Right lobe of liver (tissue), 4 donors: Measurements from ENCODE around the gene TATDN2.

Experiments
- CTCF ChIP-seq, 4 donors: fragments of 200-600 bp in 3 of 4; fragments of 450-650 bp in 1 of 4; IDR thresholded peaks; one replicate each; pipeline versions ENCODE4 v1.5.1 to v1.8.0; 2016 to 2022; ENCODE audit warnings: antibody characterized with exemption in 4 of 4, mild to moderate bottlenecking in 2 of 4
- POLR2A ChIP-seq: fragments of 450-650 bp; IDR thresholded peaks from one replicate; pipeline ENCODE4 v1.6.1; 2017; ENCODE audit warnings: antibody characterized with exemption, mild to moderate bottlenecking
- donor health status: DM: no; HTN: no; CAD: no.
- donor health status: DM: no; HTN: no; CAD: no.
- donor health status: DM: no; HTN: yes; CAD: no.

- no peak for TF ChIP-seq POLR2A
- TF ChIP-seq CTCF (IDR thresholded peaks at IDR 0.05): no peak
Measured at GRCh38 chr3:10300087-10300486, 51.8 kb downstream of the TATDN2 start.
